Measurements from ENCODE around the gene VPS13D.

DNA sequence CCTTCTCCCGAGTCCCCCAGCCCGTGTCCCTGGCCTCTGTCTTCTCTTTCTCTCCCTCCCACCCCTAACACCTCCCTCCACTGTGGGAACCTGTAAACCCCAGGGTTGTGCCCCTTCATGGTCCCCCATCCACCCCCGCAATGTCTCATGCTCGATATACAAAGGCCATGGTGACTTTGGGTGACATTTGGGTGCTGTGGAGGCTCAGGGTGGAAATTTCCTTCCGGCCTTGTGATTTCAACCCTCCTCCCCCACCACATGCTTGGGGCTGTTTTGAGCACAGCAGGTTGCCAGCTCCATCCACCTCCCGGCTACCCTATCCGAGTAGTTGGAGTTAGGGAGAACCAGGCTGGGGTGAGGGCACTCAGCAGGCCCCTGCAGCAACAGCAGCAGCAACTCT, 25.7 kb upstream of the VPS13D start:
- TF ChIP-seq, protein P1, sequence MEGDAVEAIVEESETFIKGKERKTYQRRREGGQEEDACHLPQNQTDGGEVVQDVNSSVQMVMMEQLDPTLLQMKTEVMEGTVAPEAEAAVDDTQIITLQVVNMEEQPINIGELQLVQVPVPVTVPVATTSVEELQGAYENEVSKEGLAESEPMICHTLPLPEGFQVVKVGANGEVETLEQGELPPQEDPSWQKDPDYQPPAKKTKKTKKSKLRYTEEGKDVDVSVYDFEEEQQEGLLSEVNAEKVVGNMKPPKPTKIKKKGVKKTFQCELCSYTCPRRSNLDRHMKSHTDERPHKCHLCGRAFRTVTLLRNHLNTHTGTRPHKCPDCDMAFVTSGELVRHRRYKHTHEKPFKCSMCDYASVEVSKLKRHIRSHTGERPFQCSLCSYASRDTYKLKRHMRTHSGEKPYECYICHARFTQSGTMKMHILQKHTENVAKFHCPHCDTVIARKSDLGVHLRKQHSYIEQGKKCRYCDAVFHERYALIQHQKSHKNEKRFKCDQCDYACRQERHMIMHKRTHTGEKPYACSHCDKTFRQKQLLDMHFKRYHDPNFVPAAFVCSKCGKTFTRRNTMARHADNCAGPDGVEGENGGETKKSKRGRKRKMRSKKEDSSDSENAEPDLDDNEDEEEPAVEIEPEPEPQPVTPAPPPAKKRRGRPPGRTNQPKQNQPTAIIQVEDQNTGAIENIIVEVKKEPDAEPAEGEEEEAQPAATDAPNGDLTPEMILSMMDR (IDR thresholded peaks at IDR 0.05), result no peak
- TF ChIP-seq POLR2A (IDR thresholded peaks at IDR 0.05), result no peak

Measured in Peyer's patch (tissue), 4 donors.